Posterior cingulate gyrus (tissue), 11 donors: Measurements from ENCODE around the gene HCAR3.
"Not testable (repeated sequence)": the region's sequence is repeated elsewhere in the genome, so short reads cannot be mapped to it uniquely, and the experiment has no call there.

Source experiments
- DNase-seq, 10 donors: peaks; one replicate each; pipeline versions ENCODE4 v3.0.0 to v3.0.0-alpha.2; 2020 to 2021; ENCODE audit warnings: mixed read lengths in 3 of 10
- intact Hi-C: fragments of 100-400 bp; cut with DNase I; formaldehyde crosslinking; loops from one replicate; pipeline ENCODE4 v1.15.1; 2023

Gene HCAR3

DNA sequence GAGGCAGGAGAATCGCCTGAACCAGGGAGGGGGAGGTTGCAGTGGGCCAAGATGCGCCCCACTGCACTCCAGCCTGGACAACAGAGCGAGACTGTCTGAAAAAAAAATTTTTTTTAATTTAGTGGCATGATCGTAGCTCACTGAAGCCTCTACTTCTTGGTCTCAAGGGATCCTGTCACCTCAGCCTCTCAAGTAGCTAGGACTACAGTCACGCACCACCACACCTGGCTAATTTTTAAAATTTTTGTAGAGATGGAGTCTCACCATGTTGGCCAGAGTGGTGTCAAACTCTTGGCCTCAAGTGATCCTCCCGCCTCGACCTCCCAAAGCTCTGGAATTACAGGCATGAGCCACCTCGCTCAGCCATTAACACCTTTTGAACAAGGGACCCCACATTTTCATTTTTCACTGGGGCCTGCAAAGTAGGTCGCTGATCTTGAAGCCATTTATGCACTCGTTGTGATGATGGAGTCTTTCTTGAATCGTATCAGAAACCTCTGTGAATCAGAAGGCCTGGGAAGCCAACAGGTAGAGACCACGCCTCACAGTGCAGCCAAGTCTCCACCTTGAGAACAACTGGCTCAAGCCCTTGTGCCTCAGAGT lies 8.1 kb upstream of the HCAR3 start:
- intact Hi-C loops, result no loop called here
- no peak for DNase-seq

DNA sequence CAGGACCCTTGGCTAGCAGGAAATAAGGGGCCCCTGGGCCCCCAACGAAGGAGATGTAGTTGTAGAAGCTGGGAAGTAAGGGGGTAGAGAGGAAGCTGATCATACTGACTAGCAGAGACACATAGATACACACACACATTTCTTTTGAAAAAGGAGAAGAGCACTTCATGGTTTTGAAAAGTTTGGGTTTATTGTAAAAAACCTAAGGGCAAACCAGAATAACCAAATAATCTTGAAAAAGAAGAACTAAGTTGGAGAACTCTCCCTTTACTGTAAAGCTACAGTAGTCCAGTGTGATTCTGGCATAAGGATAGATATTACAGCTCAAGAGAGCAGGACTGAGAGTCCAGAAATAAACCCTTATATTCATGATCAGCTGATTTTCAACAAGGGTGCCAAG lies 5.8 kb upstream of the HCAR3 start:
- DNase-seq, result no peak
- intact Hi-C loops, result no loop called here

DNA sequence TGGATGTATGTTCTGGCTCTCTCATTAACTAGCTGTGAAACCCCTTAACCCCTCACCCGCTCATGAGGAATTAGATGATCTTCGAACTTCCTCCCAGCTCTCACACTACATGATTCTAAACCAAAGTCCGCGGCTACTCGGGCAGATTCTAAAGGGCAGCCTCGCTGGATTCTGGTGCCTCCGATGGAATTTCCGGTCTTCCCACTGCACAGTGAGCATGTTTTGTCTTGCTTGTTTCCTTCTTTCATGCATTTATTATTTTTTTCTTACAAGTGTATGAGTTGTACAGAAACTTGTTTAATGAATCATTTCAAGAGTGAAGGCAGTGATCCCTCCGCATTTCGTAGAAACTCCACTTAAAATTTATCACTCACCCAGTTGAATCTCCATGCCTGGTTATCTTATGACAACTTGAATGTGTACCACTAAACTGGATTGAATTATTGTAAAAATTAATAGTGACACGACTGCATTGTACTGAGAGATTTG lies 4.5 kb upstream of the HCAR3 start:
- no peak for DNase-seq
- intact Hi-C loops, result no loop called here

DNA sequence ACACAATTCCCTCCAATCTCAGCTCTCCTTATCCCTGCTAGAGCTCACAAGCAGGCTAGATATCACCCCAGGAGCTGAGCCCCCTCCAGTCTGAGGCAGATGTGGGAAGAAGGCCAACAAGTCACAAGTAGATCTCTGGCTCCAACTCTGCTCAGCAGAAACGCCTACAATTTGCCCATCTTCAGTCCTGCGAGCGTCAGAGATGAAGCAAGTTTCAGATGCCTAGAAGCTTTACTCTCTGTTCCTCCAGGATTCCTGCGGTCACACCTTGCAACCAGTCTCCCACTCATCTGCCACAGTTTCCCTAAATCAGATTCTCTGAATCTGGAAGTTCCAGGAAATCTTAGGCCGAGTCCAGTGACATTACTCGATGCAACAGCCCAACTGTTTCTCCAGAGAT lies 1.4 kb downstream of the HCAR3 start:
- intact Hi-C loops, result not testable (repeated sequence)
- peak in 1 of 10 donors; percentile 18 for DNase-seq

DNA sequence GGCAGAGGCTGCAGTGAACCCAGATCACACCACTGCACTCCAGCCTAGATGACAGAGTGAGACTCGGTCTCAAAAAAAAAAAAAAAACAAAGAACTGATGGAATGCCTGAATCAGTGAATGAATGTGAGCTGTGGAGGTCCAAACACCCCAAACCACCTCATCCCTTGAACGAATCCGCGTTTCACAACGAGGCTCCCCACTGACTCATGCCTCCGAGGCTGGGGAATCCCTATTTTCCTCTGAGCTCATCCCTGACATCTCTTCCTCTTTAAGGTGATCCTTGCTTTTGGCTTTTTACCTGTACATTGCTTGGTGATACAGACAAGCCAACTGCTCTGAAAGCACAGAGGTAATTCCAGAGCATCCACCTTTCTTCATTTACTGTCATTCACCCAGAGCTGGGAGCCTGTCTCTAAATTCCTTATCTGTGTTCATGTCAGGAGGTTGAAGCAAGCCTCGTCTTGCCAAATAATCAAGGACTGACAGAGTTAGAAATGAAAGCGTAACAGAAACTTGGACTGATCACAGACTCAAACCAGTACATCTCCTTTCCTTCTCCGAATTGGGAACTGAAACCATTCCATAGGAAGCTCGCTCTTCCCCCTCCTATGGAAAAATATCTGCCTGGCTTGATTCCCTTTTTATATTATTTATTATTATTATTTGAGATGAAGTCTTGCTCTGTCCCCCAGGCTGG lies 3.0 kb downstream of the HCAR3 start:
- intact Hi-C loops, DNase-seq: not testable (repeated sequence)

DNA sequence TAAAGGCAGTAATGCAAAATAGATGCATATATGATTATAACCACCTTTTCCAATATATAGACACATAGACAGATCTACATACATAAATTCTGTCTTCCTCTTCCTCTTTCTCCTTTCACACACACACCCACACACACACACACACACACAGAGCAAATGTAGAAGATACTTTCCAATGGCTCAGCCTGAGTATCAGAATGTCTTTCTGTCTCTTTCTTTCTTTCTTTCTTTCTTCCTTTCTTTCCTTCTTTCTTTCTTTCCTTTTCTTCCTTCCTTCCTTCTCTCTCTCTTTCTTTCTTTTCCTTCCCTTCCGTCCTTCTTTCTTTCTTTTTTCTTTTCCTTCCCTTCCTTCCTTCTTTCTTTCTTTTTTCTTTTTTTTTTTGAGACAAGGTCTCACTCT lies 5.3 kb downstream of the HCAR3 start:
- DNase-seq, intact Hi-C loops: not testable (repeated sequence)

DNA sequence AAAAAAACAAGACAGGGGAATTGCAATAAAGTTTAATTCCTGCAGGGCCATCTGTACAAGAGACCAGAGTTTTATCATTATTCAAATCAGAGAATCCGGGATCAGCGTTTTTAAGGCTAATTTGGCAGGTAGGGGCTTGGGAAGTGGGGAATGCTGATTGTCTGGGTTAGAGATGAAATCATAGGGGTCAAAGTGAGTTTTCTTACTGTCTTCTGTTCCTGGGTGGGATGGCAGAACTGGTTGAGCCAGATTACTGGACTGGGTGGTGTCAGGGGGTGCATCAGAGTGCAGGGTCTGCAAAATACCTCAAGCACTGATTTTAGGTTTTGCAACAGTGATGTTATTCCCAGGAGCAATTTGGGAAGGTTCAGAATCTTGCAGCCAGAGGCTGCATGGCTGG lies 6.3 kb downstream of the HCAR3 start:
- DNase-seq, intact Hi-C loops: not testable (repeated sequence)

DNA sequence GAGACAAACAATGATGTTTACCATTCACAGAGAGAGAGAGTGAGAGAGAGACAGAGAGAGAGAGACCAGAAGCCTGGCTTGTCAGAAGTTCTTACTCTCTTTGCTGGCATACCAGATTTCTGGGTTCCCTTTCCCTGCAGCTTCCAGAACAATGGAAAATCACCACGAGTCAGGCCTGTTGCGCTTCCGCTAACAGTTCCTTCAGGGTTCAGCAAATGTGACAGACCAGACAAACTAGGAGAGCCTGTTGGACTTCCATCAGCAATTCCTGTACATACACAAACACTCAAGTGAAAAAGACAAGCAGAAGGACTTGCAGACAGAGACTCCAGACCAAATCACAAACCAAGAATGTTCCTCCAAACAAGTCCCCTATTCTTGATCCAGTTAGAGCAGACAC lies 7.3 kb downstream of the HCAR3 start:
- intact Hi-C loops, DNase-seq: not testable (repeated sequence)

DNA sequence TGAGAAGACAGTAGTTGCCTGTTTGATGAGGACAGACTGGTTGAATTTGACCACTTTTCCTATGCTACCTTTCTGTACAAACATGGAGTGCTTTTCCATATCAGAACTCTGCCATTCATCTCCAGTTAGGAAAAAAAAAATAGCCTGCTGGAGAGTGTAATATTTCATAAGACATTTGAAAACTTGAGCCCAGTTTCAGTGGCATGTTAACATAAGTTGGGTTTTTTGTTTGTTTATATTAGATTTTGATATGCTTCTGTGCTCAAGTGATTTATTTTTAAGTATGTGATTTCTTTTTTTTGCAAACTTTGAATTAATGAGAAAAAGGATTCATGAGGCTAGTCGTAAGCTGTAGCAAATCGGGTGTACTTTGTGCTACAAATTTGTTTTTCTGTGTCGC lies 12.8 kb downstream of the HCAR3 start:
- intact Hi-C loops, DNase-seq: not testable (repeated sequence)

DNA sequence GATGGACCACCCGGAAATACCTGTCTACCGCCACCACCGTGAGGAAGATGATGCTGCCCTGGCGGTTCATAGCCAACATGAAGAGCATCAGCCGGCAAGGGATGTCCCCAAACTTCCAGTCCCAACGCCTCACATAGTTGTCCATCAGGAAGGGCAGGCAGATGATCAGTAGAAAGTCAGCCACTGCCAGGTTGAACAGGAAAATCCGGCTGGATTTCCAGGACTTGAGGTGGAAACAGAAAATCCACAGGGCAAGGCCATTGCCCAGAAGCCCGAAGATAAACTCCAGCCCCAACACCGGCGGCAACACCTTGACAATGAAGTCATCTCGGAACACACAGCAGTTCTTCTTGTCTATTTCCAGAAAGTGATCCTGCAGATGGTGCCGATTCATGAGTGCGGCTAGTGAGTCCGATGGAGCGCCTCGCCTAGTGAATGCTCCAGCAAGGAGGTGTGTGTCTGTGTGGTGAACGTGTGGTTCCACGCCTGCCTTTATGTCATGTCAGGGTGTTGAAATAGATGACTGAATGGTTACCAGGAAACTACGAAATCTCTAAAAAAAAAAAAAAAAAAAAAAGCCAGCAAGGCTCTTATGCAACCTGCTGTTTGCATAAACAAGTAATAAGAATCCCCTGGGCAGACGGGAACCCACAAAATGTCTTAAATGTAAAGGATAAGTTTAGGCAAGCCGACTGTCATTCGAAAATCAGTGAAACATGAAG lies 13.6 kb downstream of the HCAR3 start, which contains the start of gene HCAR2:
HCAR2 (minus strand) TSS at position 468 of the 722 bp plus-strand sequence; CDS start at position 394, 74 bp downstream.
- DNase-seq, result peak in 2 of 10 donors; percentile 13 to 86
- intact Hi-C loops, result not testable (repeated sequence)

DNA sequence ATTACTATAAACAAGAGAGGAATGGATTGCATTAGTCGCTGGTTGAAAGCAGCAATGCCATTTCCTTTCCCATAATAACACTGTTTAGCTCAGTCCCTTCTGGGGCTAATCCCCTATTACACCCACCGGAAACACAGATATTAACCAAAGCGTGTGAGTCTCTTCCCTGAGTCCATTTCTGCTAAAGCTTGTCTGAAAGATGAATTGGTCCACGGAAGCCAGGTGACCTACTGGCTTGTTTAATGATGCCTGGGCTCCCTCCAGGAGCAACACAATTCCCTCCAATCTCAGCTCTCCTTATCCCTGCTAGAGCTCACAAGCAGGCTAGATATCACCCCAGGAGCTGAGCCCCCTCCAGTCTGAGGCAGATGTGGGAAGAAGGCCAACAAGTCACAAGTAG lies 15.1 kb downstream of the HCAR3 start:
- intact Hi-C loops, DNase-seq: not testable (repeated sequence)

DNA sequence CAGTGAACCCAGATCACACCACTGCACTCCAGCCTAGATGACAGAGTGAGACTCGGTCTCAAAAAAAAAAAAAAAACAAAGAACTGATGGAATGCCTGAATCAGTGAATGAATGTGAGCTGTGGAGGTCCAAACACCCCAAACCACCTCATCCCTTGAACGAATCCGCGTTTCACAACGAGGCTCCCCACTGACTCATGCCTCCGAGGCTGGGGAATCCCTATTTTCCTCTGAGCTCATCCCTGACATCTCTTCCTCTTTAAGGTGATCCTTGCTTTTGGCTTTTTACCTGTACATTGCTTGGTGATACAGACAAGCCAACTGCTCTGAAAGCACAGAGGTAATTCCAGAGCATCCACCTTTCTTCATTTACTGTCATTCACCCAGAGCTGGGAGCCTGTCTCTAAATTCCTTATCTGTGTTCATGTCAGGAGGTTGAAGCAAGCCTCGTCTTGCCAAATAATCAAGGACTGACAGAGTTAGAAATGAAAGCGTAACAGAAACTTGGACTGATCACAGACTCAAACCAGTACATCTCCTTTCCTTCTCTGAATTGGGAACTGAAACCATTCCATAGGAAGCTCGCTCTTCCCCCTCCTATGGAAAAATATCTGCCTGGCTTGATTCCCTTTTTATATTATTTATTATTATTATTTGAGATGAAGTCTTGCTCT lies 16.4 kb downstream of the HCAR3 start:
- DNase-seq, intact Hi-C loops: not testable (repeated sequence)

DNA sequence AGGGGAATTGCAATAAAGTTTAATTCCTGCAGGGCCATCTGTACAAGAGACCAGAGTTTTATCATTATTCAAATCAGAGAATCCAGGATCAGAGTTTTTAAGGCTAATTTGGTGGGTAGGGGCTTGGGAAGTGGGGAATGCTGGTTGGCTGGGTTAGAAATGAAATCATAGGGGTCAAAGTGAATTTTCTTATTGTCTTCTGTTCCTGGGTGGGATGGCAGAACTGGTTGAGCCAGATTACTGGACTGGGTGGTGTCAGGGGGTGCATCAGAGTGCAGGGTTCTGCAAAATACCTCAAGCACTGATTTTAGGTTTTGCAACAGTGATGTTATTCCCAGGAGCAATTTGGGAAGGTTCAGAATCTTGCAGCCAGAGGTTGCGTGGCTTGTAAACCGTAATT lies 19.7 kb downstream of the HCAR3 start:
- DNase-seq, intact Hi-C loops: not testable (repeated sequence)

DNA sequence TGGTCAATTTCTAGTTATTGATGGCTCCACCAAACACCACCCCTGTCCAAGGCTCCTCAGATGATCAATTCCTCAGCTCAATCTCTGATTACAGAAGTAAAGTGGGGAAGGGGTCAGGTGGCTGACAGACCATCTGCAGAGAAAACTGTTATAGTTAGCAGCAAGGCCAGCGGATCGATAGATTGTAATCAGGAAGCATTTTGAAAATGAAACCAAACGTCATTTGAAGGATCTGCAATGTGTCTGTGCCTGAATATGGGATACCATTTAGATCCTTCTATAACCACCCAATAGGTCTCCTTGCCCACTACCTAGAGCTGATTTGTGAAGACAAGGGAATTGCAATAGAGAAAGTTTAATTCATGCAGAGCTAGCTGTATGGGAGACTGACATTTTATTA lies 25.0 kb downstream of the HCAR3 start:
- intact Hi-C loops, result no loop called here

DNA sequence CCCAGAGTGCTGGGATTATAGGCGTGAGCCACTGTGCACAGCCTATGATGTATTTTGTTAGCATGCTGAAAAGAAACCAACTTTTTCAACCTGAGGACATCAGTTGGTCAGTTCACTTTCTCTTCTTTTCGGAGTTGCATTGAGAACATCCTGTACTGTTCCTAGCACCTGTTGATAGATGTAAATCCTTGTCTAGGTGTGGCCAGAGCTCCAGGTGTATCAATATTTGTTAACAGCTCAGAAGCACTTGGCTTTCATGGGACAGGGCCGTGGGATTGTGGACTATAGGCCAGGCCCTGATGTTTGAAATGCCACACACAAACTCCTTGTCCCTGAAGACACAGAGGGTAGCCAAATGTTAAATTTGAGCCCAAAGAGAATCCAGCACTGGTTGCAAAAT lies 28.3 kb downstream of the HCAR3 start:
- intact Hi-C loops, result no loop called here
- DNase-seq, result no peak

More for the DNA sequence above, 25.0 kb downstream of the HCAR3 start:
- DNase-seq, result no peak

DNA sequence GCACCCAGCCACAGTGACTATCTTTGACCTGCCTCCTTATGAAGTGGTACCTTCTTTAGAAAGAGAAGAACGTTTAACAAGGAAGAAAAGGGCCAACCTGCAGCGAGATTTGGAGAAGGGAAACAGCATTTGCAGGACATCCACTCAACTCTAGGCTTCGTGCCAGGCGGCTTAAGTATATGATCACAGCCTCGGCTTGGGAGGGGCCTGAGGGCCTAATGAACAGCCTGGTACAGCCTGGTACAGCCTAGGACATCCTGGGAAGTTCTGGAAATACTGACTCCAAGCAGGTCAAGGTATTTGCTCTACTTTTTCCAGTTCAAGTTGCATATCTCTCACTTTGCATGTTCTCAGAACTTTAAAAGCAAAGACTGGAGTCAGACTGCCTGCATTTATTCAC lies 29.5 kb downstream of the HCAR3 start:
- intact Hi-C loops, result no loop called here
- no peak for DNase-seq

DNA sequence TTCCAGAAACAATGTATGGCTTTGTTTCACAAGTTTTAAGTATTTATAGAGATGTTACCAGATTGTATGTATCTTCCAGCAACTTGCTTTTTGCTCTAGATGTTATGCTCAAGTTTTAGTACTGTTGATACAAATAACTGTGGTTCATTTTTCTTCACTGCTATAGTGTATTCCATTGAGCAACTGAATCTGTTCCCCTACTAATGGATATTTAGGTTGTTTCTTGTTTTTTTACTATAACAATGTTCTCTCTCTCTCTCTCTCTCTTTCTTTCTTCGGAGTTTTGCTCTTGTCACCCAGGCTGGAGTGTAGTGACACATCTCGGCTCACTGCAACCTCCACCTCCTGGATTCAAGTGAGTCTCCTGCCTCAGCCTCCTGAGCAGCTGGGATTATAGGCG lies 30.1 kb downstream of the HCAR3 start:
- intact Hi-C loops, result no loop called here

DNA sequence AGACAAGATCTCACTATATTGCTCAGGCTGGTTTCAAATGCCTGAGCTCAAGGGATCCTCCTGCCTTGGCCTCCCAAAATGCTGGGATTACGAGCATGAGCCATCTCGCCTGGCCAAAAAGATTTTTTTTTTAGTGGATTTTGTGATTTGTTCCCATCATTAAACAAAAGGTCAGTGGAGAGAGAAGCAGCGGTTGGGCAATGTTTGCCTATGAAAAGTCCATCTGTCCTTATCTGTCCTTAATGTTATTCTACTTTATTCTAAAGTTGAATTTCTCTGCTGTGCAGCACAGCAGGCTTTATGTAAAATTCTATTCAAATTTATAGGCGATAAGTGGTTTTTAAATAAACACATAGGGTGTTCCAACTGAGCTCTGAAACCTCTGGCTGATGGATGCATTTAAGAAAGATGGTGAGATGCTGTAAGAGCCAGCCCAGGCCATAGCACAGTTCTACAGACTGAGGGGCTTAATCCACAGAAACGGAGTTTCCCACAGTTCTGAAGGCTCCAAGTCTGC lies 32.3 kb downstream of the HCAR3 start:
- intact Hi-C loops, result no loop called here
- no peak for DNase-seq

More for the DNA sequence above, 30.1 kb downstream of the HCAR3 start:
- no peak for DNase-seq

DNA sequence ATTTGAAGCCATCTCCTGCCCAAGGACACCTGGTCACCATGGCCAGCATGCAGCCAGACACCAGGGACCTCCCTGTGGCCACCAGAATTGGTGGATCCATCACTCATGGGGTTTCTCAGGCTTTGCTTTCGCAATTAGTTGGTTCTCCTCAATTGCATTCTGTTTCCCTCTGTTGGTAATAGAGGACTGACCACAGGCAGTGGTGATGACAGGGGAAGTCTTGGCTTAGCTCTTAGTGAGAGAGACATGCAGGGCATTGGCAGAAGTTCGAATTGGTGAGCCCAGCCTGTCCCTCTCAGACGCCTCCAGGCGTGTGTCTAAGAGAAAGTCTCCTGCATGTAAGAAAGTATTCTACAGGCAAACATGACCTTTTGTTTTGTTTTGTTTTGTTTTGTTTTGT lies 34.8 kb downstream of the HCAR3 start:
- DNase-seq, result no peak
- intact Hi-C loops, result no loop called here

DNA sequence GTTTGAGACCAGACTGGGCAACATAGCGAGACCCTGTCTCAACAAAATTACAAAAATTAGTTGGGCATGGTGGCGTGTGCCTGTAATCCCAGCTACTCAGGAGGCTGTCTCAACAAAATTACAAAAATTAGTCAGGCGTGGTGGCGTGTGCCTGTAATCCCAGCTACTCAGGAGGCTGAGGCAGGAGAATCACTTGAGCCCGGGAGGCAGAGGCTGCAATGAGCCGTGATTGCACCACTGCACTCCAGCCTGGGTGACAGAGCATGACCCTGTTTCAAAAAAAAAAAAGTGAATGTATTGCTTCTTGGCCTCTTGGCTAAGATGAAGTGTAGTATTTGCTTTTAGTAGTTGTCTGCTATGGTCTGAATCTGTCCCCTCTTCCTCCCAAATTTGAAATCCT lies 35.6 kb downstream of the HCAR3 start:
- intact Hi-C loops, DNase-seq: not testable (repeated sequence)
